Mesangial cell (primary cell): ENCODE measurements around the gene ADAM29. TPM values are rescaled to one million over a fixed set of nuclear protein-coding genes. Genes with fewer than 3 reads are reported as not detected.

Experiments
- total RNA-seq: library from RNA; depleted of rRNA; stranded (reverse); fragments of >200 nt; gene quantifications from 2 replicates; pipeline ENCODE4 v1.2.3, GENCODE V29; 2015

Gene ADAM29
- total RNA-seq = not detected in 2 replicates

GRCh38 chr4:174918058-174918457 lies at the start of gene ADAM29:
TSS of gene ADAM29 (plus strand) at chr4:174918358. CDS start at chr4:174975526, 57,168 bp downstream.

Other genes starting within 250 kb of the ADAM29 start
- gene GLRA3, start 89.1 kb upstream of the ADAM29 start, total RNA-seq = under 0.01 TPM in 1 of 2 replicates, not detected in the other